Activated CD8-positive, alpha-beta memory T cell treated with anti-CD3 and anti-CD28 coated beads, Interleukin-2, amount 50 U/mL, for 24 hours (primary cell): ENCODE data around the gene C2orf81.
A peak's percentile ranks its signal among the peaks of the same experiment; 100 is the strongest.
"Not testable (repeated sequence)": the region's sequence is repeated elsewhere in the genome, so short reads cannot be mapped to it uniquely, and the experiment has no call there.

Experiments
- DNase-seq: peaks from one replicate; pipeline ENCODE4 v3.0.0-alpha.2; 2020; ENCODE audit errors: extremely low read depth

Gene C2orf81

GRCh38 chr2:74423231-74424095 lies 2.0 kb upstream of the C2orf81 start:
- DNase-seq, result no peak

- not testable (repeated sequence) for DNase-seq
Measured at GRCh38 chr2:74420443-74421103, 846 bp downstream of the C2orf81 start.

GRCh38 chr2:74420006-74420405 lies 1.4 kb downstream of the C2orf81 start:
- no peak for DNase-seq

GRCh38 chr2:74419345-74419744 lies 2.1 kb downstream of the C2orf81 start:
- no peak for DNase-seq

GRCh38 chr2:74418312-74418711 lies 3.1 kb downstream of the C2orf81 start:
- no peak for DNase-seq

- DNase-seq, result no peak
Measured at GRCh38 chr2:74417763-74418162, 3.7 kb downstream of the C2orf81 start.

GRCh38 chr2:74417197-74417596 lies 4.2 kb downstream of the C2orf81 start:
- DNase-seq, result no peak

- DNase-seq, result no peak
Measured at GRCh38 chr2:74416778-74417177, 4.6 kb downstream of the C2orf81 start.

- no peak for DNase-seq
Measured at GRCh38 chr2:74415762-74416395, 5.5 kb downstream of the C2orf81 start.

- DNase-seq, result no peak
Measured at GRCh38 chr2:74414881-74415761, 6.3 kb downstream of the C2orf81 start.

- no peak for DNase-seq
Measured at GRCh38 chr2:74414441-74414840, 7.0 kb downstream of the C2orf81 start.

GRCh38 chr2:74413001-74413698 lies 8.3 kb downstream of the C2orf81 start:
- DNase-seq, result no peak

- no peak for DNase-seq
Measured at GRCh38 chr2:74407682-74408081, 13.7 kb downstream of the C2orf81 start.

- no peak for DNase-seq
Measured at GRCh38 chr2:74406035-74406434, 15.4 kb downstream of the C2orf81 start.

- no peak for DNase-seq
Measured at GRCh38 chr2:74401891-74402290, 19.5 kb downstream of the C2orf81 start.

GRCh38 chr2:74399785-74400184 lies 21.6 kb downstream of the C2orf81 start:
- no peak for DNase-seq

GRCh38 chr2:74396149-74396548 lies 25.3 kb downstream of the C2orf81 start:
- DNase-seq, result no peak

GRCh38 chr2:74393525-74393924 lies 27.9 kb downstream of the C2orf81 start:
- no peak for DNase-seq

GRCh38 chr2:74392449-74392743 lies 29.0 kb downstream of the C2orf81 start:
- no peak for DNase-seq

GRCh38 chr2:74391580-74392448 lies 29.6 kb downstream of the C2orf81 start:
- DNase-seq, result peak; percentile 82
